Measurements from ENCODE around the gene PNMA6E.

PNMA6E gene

GRCh38 chrX:153366119-153366518 lies 35.0 kb downstream of the PNMA6E start:
- TF ChIP-seq, protein P1, sequence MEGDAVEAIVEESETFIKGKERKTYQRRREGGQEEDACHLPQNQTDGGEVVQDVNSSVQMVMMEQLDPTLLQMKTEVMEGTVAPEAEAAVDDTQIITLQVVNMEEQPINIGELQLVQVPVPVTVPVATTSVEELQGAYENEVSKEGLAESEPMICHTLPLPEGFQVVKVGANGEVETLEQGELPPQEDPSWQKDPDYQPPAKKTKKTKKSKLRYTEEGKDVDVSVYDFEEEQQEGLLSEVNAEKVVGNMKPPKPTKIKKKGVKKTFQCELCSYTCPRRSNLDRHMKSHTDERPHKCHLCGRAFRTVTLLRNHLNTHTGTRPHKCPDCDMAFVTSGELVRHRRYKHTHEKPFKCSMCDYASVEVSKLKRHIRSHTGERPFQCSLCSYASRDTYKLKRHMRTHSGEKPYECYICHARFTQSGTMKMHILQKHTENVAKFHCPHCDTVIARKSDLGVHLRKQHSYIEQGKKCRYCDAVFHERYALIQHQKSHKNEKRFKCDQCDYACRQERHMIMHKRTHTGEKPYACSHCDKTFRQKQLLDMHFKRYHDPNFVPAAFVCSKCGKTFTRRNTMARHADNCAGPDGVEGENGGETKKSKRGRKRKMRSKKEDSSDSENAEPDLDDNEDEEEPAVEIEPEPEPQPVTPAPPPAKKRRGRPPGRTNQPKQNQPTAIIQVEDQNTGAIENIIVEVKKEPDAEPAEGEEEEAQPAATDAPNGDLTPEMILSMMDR (IDR thresholded peaks at IDR 0.05; ENCODE audit: borderline replicate concordance, control extremely low read depth, extremely low read depth, insufficient read depth, missing control alignments), result no peak
- in situ Hi-C loops (cut with MboI; ENCODE audit: low sequenced_read_pairs, unreplicated experiment), result no loop called here
- no peak for DNase-seq (ENCODE audit: low spot score)

- in situ Hi-C loops (cut with MboI; ENCODE audit: low sequenced_read_pairs, unreplicated experiment), result no loop called here
- DNase-seq (ENCODE audit: low spot score), result no peak
- TF ChIP-seq, protein P1 (IDR thresholded peaks at IDR 0.05; ENCODE audit: borderline replicate concordance, control extremely low read depth, extremely low read depth, insufficient read depth, missing control alignments), result no peak
These were observed 35.5 kb downstream of the PNMA6E start for GRCh38 chrX:153365670-153366069.

- TF ChIP-seq, protein P1 (IDR thresholded peaks at IDR 0.05; ENCODE audit: borderline replicate concordance, control extremely low read depth, extremely low read depth, insufficient read depth, missing control alignments), result no peak
- DNase-seq (ENCODE audit: low spot score), result no peak
- in situ Hi-C loops (cut with MboI; ENCODE audit: low sequenced_read_pairs, unreplicated experiment), result no loop called here
These were observed 39.3 kb downstream of the PNMA6E start for GRCh38 chrX:153361781-153362397.

- in situ Hi-C loops (cut with MboI; ENCODE audit: low sequenced_read_pairs, unreplicated experiment), result no loop called here
- no peak for DNase-seq (ENCODE audit: low spot score)
- TF ChIP-seq, protein P1 (IDR thresholded peaks at IDR 0.05; ENCODE audit: borderline replicate concordance, control extremely low read depth, extremely low read depth, insufficient read depth, missing control alignments), result no peak
These were observed 43.3 kb downstream of the PNMA6E start for GRCh38 chrX:153357877-153358276.

DNA sequence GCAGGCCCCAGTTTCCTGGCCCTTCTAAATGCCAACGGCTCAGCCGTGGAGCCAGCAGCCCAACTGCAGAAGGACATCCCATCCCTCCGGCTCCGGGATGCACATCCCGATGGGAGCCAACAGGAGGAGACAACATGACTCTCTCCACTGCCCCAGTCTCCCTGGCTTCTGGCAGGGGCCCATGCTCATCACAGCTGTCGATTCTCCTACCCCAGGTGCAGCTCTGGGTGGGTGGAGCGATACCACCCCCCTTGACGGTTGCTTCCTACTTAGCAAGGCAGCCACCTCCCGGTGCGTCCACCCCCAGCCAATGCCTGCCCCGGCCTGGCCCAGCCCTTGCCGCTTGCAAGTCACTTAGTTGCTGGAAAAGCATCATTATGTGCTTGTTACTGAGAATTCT lies 47.7 kb downstream of the PNMA6E start:
- in situ Hi-C loops (cut with MboI; ENCODE audit: low sequenced_read_pairs, unreplicated experiment), result no loop called here
- TF ChIP-seq, protein P1 (IDR thresholded peaks at IDR 0.05; ENCODE audit: borderline replicate concordance, control extremely low read depth, extremely low read depth, insufficient read depth, missing control alignments), result no peak
- no peak for DNase-seq (ENCODE audit: low spot score)

DNA sequence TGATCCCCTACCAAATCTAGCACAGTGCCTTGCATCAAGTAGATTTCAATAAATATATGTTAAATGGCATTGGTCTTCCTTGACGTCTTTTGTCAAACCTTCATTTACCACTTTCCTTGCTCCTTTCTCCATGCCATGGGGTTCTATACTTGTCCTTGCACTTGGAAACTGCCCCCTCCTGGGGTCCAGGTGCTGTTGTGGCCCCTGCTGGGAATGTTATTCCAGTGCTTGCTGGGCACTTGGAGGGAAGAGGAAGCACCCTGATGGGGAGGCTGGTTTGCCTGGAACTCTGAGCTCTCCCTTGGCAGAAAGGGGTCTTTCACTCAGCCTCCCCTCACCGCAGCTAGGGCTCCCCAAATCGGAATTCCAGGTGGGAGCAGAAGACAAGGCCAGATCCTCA lies 48.3 kb downstream of the PNMA6E start:
- TF ChIP-seq, protein P1 (IDR thresholded peaks at IDR 0.05; ENCODE audit: borderline replicate concordance, control extremely low read depth, extremely low read depth, insufficient read depth, missing control alignments), result no peak
- DNase-seq (ENCODE audit: low spot score), result no peak
- in situ Hi-C loops (cut with MboI; ENCODE audit: low sequenced_read_pairs, unreplicated experiment), result no loop called here

All from GM13976 (cell line).